GM12873 (cell line): ENCODE results near the gene TSPAN7.

ENCODE experiments used
- CTCF ChIP-seq: IDR thresholded peaks from 2 replicates; pipeline ENCODE4 v1.5.1; 2012; ENCODE audit warnings: low read depth, mild to moderate bottlenecking, moderate library complexity, low read length, control low read depth; ENCODE audit not compliant: insufficient read depth; ENCODE audit errors: missing control alignments

Gene TSPAN7

GRCh38 chrX:38643903-38644302 lies 82.6 kb downstream of the TSPAN7 start:
- TF ChIP-seq CTCF, result no peak

GRCh38 chrX:38646129-38646528 lies 84.8 kb downstream of the TSPAN7 start:
- TF ChIP-seq CTCF, result no peak

DNA sequence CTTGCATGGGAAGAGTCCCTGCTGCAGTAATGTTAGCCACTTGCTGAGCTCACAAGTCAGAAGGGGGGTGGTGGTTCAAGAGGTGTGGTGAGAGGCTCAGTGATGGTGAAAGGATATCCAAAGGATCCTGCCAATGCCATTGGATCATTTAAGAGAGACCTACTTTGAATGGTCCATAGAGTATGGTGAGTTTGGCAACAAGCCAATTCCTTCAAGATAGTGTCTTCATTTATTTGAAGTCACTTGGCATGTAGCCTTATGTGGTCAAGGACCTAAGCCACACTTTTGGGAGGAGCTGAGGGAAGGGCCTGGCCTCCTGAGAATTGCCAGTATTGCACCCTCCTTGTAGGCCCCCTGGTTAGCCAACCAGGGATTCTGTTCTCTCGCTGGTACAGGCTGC lies 87.9 kb downstream of the TSPAN7 start:
- no peak for TF ChIP-seq CTCF

- no peak for TF ChIP-seq CTCF
These were observed 88.6 kb downstream of the TSPAN7 start for GRCh38 chrX:38649674-38650647.

GRCh38 chrX:38651625-38652601 lies 90.6 kb downstream of the TSPAN7 start:
- no peak for TF ChIP-seq CTCF

GRCh38 chrX:38652934-38653442 lies 91.6 kb downstream of the TSPAN7 start:
- TF ChIP-seq CTCF, result no peak
